ENCODE measurements around the gene DNAJA3.

DNAJA3 gene

DNA sequence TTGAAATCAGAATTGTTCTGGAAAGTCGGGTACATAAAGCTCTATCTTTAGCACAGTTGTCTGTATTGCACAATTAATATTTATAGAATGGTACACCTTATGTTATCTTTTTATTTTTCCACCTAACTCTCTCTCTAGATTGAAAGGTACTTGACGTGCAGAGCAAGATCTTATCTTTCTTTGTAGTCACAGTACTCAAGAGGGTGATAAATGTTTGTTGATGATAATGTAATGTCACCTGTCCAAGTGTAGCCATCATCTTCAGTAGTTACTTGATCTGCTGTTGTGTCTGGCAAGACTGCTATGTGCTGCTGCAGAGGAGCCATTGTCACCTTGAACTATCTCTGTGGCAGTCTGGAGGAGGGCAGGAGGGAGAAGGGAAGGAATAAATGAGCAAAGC, 55.9 kb downstream of the DNAJA3 start:
- no peak overlapping the region for H3K4me3 ChIP-seq (ENCODE audit: low read depth, low read length)
- ChIA-PET POLR2A (no interaction called here), CTCF (interaction anchor here (0.9 kb wide), 1 partner anchor 143 kb away, joined by 3 read pairs; the partner anchor contains the start of gene MGRN1)
- no peak for DNase-seq (ENCODE audit: low read depth, low spot score)
- TF ChIP-seq, protein P1, sequence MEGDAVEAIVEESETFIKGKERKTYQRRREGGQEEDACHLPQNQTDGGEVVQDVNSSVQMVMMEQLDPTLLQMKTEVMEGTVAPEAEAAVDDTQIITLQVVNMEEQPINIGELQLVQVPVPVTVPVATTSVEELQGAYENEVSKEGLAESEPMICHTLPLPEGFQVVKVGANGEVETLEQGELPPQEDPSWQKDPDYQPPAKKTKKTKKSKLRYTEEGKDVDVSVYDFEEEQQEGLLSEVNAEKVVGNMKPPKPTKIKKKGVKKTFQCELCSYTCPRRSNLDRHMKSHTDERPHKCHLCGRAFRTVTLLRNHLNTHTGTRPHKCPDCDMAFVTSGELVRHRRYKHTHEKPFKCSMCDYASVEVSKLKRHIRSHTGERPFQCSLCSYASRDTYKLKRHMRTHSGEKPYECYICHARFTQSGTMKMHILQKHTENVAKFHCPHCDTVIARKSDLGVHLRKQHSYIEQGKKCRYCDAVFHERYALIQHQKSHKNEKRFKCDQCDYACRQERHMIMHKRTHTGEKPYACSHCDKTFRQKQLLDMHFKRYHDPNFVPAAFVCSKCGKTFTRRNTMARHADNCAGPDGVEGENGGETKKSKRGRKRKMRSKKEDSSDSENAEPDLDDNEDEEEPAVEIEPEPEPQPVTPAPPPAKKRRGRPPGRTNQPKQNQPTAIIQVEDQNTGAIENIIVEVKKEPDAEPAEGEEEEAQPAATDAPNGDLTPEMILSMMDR (IDR thresholded peaks at IDR 0.05; ENCODE audit: insufficient read depth, low read length, missing control alignments) = no peak

DNA sequence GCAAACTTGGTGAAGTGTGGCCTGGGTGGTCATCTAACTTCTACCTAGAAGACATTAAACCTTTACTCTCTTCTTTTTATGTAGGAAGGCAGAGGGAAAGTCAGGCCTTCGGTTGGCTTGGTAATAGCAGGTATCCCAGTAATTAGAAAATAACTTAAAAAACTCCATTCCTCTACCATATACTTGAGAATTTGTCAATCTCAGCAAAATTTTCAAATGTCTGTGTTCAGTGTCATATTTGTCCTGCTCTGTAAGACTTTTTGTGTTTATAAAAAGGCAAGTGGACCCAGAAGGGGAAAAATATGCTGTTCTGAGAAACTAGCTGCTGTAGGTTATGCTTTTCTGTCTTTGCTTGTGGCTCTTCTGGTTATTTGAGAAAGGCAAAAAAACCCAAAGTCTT, 56.3 kb downstream of the DNAJA3 start:
- DNase-seq (ENCODE audit: low read depth, low spot score) = no peak
- POLR2A ChIA-PET = no interaction called here
- CTCF ChIA-PET = interaction anchor here (0.9 to 1.6 kb wide), 3 partner anchors 11 to 142 kb away, joined by 3 read pairs; partner anchors contain the start of gene MGRN1
- TF ChIP-seq, protein P1 (IDR thresholded peaks at IDR 0.05; ENCODE audit: insufficient read depth, low read length, missing control alignments) = no peak
- no peak overlapping the region for H3K4me3 ChIP-seq (ENCODE audit: low read depth, low read length)

DNA sequence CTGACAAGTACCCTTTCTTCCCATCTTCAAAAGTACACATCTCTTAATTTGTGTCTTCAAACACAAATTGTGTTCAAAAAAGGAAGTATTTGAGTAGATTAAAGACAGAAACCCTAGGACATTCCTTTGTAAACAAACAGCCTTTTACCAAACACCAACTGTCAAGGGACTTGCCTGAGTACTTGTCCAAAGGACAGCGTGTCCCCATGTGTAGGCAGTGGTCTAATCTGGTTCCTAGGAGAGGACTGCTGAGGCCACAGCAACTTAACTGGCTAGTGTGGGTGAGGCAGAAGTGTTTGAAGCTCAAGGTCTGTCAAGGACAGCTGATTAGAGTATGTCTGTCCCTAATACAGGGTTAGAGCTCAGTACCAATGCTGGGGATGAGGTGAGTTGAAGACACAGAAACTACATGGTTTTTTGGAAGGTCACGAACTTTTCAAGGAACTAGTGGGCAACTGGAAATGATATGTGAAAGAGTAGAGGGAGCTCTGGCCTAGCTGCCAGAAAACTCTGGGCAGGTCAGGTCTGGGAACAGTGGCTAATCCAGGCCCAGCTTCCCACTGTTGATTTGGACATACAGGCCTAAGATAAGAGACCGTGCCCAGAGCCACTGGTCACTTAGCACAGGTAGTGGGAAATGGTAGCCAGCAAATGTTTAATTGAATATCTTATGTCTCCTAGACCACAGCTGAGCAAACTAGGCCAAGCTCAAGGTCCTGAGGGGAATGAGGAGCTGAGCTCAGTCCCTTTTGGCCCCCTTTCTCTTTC, 60.6 kb downstream of the DNAJA3 start:
- ChIA-PET CTCF (interaction anchor here (2.7 to 4.5 kb wide), 2 partner anchors 9 to 20 kb away, joined by 18 to 25 read pairs; partner anchors contain the start of gene HMOX2), POLR2A (interaction anchor here (1.2 kb wide), 1 partner anchor 10 kb away, joined by 5 read pairs; the partner anchor contains the start of gene HMOX2)
- no peak overlapping the region for H3K4me3 ChIP-seq (ENCODE audit: low read depth, low read length)
- no peak for DNase-seq (ENCODE audit: low read depth, low spot score)
- TF ChIP-seq, protein P1 (IDR thresholded peaks at IDR 0.05; ENCODE audit: insufficient read depth, low read length, missing control alignments) = no peak

DNA sequence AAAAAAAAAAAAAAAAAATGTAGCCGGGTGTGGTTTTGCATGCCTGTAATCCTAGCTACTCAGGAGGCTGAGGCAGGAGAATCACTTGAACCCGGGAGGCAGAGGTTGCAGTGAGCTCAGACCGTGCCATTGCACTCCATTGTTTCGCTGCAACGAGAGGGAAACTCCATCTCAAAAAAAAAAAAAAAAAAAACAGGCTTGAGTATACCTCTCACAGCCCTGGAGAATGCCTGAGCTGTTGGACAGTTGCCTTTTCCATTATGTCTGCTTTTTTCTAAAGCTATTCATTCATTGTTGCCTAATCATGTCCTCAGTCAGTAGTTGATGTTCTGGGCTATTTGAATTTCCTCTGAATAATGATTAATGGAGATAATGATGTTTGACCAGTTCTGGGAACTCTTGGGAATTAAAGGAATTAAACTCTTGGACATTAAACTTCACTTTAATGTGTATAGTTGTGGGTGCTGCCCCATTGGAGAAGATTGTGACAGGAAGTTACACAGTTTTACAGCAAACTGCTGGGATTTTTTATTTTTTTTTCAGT, 62.4 kb downstream of the DNAJA3 start:
- no peak for DNase-seq (ENCODE audit: low read depth, low spot score)
- CTCF ChIA-PET = interaction anchor here (0.7 to 4.5 kb wide), 3 partner anchors 11 to 37 kb away, joined by 4 to 25 read pairs (median 18); partner anchors contain the start of gene HMOX2
- POLR2A ChIA-PET = interaction anchor here (0.9 kb wide), 2 partner anchors 12 kb away, joined by 3 to 5 read pairs; partner anchors contain the start of gene HMOX2
- TF ChIP-seq, protein P1 (IDR thresholded peaks at IDR 0.05; ENCODE audit: insufficient read depth, low read length, missing control alignments) = no peak
- H3K4me3 ChIP-seq (ENCODE audit: low read depth, low read length) = no peak overlapping the region

DNA sequence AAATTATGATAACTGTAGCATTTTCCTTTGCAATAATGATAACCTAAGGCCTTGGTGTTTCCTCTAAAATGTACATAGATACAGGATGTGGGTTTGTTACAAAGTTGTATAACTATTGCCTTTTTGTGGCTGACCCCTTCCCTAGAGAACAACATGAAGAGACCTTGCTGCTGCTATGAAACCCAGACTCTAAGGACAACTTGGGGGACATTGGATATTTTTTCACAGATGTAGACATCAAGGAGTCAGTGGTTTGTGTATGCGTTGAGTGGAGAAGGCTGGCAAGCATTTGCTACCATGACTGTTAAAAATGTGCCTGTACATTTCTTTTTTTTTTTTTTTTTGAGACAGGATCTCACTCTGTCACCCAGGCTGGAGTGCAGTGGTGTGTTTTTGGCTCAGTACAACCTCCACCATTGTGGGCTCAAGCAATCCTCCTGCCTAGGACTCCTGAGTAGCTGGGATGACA, 62.9 kb downstream of the DNAJA3 start:
- DNase-seq (ENCODE audit: low read depth, low spot score) = no peak
- H3K4me3 ChIP-seq (ENCODE audit: low read depth, low read length) = no peak overlapping the region
- ChIA-PET POLR2A (interaction anchor here (0.9 kb wide), 2 partner anchors 11 to 13 kb away, joined by 3 to 5 read pairs; partner anchors contain the start of gene HMOX2), CTCF (interaction anchor here (0.8 to 7.0 kb wide), 6 partner anchors 11 to 50 kb away, joined by 3 to 57 read pairs (median 15); partner anchors contain the start of genes CDIP1 and HMOX2)
- TF ChIP-seq, protein P1 (IDR thresholded peaks at IDR 0.05; ENCODE audit: insufficient read depth, low read length, missing control alignments) = no peak

DNA sequence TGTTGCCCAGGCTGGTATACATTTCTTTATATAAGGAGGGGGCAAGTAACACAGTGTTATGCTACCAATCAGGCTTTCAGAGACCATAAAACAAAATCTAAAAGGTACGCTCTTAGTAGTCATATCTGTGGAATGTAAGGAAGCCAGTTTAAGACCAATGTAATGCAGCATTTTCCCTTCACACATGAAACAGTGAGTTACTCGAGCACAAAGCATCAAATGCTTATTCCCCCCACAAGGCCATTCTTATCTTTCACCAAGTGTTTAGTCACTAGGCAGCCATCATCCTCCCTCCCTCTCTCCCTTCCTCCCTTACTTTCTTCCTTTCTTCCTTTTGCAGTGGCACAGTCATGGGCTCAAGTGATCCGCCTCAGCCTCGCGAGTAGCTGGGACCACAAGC, 63.4 kb downstream of the DNAJA3 start:
- ChIA-PET CTCF (interaction anchor here (0.8 to 7.0 kb wide), 4 partner anchors 10 to 50 kb away, joined by 3 to 57 read pairs (median 12); partner anchors contain the start of genes CDIP1 and HMOX2), POLR2A (interaction anchor here (1.0 kb wide), 1 partner anchor 14 kb away, joined by 3 read pairs; the partner anchor contains the start of gene NMRAL1)
- H3K4me3 ChIP-seq (ENCODE audit: low read depth, low read length) = no peak overlapping the region
- TF ChIP-seq, protein P1 (IDR thresholded peaks at IDR 0.05; ENCODE audit: insufficient read depth, low read length, missing control alignments) = no peak
- no peak for DNase-seq (ENCODE audit: low read depth, low spot score)

All from AG04449 (cell line).